HUDEP-2 (cell line): ENCODE measurements around the gene LRRC10B.

Experiments
- DNase-seq, 76 experiments: peaks; one replicate each; lab custom pipeline; 2025; ENCODE audit not compliant: unreplicated experiment in 76 of 76; lab: John Stamatoyannopoulos, UW

LRRC10B gene

DNA sequence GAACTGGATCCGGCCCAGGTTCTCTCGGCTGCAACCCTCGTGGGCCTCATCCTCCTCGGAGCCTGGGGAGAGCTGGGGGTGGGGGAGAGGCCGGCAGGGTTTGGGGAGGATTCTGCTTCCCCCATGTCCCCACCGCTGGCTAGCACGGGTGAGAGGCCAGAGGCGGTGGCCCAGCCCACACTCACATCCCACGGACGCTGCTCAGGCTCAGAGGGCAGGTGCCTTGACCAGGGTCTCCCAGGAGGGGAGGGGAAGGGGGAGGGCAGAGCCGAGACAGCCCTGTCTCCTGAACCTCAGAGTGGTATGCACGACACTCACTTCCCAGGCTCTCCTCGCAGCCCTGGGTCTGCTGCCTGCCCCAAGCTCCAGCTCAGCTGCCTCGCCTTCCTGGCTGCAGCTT is 19.6 kb downstream of the LRRC10B start:
- DNase-seq: no peak

DNA sequence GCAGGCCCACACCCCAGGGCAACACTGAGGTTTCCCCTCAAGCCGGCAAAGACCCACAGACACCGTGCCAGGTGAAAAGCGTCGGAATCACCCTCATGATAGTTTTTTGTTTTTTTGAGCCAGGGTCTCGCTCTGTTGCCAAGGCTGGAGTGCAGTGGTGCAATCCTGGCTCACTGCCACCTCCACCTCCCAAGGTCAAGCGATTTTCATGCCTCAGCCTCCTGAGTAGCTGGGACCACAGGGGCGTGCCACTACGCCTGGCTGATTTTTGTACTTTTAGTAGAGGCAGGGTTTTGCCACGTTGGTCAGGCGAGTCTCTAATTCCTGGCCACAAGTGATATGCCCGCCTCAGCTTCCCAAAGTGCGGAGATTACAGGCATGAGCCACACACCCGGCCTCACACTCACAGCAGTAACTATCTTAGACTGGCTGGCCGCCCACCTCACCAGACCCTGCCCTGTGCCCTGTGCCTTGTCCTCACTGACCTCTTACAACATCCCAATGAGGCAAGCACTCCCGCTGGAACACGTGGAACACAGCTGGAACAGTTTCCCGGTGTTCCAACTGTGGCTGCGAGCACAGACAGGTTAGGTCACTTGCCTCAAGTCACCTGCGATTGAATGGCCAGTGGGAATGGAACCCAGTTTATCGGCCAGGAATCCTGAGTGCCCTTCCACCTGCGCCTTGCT is 21.1 kb downstream of the LRRC10B start:
- no peak for DNase-seq

DNA sequence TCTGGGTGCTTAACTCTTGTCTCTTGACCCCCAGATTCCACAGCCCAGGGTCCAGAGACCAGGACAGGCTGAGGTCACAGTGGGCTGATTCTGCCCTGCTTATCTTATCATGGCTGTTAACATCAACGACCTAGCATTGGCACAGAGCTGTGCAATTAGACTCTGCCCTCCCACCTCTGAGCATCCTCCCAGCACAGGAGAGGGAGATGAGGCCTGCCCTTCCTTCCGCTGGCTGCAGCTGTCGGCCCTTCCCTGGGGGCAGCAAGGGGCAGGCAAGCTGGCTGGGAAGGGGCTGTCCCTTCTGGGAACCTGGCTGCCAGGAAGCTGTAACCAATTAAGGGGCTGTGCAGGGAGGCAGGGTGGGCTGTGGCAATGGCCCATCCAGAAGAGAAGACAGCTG is 22.5 kb downstream of the LRRC10B start:
- DNase-seq: no peak

DNA sequence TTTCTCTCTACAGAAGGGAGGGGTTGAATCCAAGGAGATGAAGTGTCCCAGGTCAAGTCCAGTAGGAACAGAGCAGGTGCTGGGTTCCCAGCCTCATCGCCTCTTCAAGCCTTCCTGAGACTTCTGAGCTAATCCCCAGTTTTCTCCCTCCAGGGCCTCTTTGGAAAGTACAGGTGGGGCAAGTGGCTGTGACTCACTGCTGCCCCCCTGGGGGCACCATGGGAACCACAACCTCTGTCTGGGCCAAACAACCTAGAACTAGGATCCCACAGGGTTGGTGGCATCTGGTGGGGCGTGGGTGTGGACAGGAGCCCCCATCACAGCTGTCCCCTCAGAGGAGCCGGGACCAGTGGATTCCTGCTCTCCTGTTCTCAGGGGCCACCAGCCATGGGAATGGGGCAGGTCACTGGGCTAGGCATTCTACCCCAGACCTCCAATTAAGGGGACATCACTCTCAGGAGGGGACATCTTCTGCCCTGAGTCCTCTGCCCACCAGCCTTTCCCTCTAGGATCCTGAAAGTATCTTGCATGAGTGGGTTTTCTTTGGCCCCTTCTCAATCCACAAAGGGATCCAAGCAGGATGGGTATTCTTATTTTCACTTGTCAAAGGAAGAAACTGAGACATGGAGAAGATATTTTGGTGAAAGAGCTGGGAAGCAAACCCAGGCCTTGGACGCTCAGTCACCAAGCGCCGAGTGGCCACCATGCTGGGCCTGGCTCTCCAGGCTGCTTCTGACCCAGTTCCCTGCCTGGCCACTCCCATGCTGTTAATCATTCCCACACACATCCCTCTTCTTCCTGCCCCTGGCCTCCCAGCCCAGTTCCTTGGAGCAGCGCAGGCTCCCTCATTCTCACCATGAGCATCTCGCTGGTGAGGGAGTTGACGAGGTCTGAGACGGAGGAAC is 23.8 kb downstream of the LRRC10B start:
- DNase-seq: peak in 37 of 76 experiments; percentile 4 to 41 (median 18)

DNA sequence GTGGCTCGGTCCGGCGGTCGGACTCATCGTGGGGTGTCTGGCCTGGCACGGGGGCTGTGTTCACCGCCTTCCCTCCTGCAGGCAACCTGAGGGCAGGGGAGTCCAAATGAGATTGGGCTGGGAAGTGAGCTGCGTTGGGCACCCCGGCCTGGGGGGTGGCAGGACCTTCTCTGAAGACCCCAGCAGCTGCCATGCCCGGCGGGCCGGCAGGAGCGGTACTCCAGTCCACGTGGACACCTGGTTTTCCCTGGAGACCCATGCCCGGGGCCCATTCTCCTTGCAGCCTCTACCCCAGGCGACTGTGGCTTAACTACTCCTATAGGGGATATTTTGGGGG is 24.5 kb downstream of the LRRC10B start:
- DNase-seq: no peak

- no peak for DNase-seq
Measured at GRCh38 chr11:61533401-61533800, 24.9 kb downstream of the LRRC10B start.

DNA sequence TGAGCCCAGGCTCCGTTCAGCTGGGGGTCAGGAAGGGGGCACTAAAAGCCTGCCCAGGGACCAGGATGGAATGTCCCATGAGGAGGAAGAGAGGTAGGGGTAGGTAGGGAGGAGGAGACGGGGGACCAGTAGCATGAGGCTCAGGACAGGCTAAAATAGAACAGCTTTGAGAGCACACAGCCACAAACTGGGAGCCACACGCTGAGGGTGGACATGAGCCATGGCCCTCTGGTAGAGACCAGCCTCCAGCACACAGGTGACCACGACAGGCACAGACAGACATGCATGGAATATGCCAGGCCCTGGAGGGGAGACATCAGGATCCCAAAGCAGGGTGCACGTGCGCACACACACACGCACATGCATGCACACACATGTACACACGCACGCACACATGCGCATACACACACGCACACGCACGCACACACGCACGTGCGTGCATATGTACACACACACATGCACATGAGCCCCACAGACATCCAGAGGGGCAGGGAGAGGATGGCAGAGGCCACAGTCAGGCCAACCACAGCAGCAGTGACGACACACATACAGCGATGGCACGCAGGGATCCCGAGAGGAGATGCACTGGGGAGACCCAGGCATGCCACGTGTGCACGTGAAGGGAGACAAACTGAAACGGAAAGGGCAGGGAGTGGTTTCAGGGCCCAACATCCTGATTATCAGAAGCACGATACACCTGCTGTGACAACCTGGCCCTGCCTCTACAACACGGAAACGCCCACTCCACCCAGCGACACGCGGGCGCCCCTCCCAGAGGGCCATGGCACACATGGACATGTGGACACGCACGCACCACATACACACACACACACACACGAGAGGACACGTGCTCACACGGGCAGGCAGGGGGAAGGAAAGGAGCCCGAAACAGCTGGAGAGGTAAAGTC is 25.7 kb downstream of the LRRC10B start:
- no peak for DNase-seq

DNA sequence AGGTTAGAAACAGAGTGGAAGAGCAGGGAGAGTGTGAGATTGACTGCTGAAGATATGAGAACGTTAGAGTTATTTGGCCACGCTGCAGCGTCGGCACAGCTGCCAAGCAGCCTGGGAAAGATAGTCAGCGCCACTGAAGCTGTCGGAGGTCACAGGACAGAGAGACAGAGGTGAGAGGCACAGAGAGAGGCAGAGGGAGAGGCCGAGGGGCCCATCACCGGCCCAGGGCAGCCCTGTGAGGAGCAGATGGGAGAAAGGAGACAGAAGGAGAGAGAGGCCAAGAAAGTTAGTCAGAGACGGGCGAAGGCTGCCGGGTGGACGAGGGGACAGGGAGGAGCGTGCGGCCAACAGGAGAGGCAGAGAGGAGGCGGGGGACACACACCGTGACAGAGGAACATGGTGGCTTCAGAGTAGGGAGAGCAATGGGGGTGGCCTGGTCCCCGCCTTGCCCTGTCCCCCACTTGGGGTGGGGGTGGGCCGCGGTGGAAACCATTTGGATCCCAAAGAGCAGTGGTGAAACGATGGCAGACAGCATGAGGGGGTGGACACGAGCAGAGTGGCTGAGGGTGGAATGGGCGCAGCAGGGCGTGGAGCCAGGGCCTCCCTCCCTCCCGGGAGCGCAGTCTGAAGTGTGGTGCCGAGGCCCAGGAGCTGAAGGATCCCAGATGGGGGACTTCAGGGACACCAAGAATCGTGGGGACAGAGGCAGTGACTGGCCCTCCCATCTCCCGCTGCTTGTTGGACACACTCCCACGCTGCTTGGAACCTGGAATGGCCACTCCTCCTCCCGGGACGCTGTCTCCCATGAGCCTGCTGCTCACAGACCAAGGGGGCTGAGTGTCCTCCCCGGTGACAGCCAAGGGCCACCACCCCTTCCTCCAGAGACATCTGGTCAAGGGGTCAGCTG is 26.6 kb downstream of the LRRC10B start:
- no peak for DNase-seq

DNA sequence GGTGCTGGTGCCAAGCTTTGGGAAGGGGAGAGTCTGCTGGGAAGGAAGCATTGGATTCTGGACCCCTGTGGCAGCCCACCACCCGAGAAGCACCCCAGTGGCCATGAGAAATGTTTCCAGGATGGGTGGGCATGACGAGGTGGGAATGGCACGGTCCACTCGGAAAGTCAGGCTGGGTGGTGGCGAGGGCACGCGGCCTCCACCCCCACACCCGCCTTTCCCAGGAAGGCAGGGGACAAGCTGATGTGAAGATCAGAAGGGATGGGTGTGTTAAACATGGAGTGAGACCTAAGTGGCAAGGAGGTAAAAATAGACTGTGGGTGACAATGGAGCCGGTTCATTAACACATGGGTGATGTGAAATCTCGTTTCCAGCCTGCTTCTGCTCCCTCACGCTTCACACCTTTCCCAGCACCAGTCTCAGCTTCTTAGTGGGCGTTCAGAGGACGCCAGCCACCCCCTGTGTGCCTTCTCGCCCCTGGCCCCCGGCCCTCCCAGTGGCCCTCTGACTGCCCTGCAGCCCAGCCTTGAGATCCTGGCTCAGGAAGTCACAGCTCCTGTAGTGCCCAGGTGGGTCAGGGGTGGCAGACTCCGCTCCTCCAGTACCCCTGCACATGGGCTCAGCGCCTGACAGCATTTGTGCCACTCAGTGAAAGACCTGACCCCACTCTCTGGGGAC is 27.6 kb downstream of the LRRC10B start:
- no peak for DNase-seq

- no peak for DNase-seq
Measured at GRCh38 chr11:61536676-61537270, 28.2 kb downstream of the LRRC10B start.

DNA sequence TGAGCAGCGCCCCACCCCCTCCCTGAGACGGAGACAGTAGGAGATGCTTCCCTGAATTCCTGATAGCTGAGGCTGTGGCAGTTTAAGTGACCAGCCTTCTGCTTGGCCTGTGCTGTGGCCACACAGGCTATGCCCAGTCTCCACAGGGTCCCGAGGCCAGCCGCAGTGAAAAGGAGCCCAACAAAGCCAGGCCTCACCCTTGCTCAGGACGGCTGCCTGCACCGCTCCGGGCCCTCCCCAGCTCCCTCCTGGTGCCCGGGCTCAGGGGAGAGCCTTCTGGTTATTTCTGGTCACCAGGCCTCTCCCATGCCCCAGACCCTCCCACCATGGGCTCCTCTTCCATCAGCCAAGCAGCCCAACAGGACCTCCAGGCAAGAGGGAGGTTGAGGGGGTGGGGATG is 28.8 kb downstream of the LRRC10B start:
- DNase-seq: no peak

DNA sequence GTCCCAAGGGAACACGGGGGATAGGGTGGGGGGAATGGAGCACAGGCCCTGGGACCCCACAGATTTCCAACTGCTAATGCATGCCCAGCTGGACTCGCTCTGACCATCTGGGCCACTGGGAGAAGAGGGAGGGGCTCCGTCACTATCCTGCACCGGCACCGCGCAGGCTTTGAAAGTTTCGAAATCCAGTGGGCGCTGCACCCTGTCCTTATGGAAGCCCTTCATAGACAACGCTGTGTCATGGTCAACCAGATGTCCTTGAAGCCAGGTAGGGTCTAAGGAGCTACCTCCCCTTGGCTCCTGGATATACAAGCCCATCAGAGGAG is 30.1 kb downstream of the LRRC10B start:
- DNase-seq: no peak

GRCh38 chr11:61539006-61539405 is 30.5 kb downstream of the LRRC10B start:
- no peak for DNase-seq

DNA sequence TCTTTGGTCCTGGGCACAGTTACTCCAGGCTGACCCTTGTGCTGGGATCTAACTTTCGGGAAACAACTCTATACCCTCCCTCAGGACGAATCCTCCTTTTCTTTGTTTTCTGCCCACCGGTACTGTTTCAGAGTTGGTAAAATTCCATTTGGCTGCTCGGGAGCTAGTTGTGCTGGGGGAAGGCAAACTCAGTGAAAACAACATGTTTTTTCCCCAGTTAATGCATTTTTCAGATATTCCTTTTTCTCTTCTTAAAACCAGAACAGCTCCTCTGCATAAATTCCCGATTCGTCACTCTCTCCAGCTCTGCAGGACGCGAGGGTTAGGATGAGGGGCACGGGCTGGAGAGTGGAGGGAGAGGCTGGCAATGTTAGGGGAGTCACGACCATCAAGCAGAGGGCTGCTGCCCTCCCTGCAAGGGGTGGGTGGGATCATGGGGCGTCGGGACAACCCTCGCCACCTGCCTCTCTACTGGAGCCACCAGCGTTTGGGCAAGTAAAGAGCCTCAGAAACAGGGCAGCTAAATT is 31.3 kb downstream of the LRRC10B start:
- DNase-seq: no peak

- no peak for DNase-seq
Measured at GRCh38 chr11:61540528-61540927, 32.0 kb downstream of the LRRC10B start.

- no peak for DNase-seq
Measured at GRCh38 chr11:61541598-61541997, 33.0 kb downstream of the LRRC10B start.

- no peak for DNase-seq
Measured at GRCh38 chr11:61542024-61542461, 33.5 kb downstream of the LRRC10B start.

GRCh38 chr11:61542705-61543104 is 34.2 kb downstream of the LRRC10B start:
- no peak for DNase-seq
